ENCODE measurements around the gene SMARCA1. TPM values are rescaled to one million over a fixed set of nuclear protein-coding genes. Genes with fewer than 3 reads are reported as not detected.
"Not testable (repeated sequence)": the region's sequence is repeated elsewhere in the genome, so short reads cannot be mapped to it uniquely, and the experiment has no call there.

Gene SMARCA1
- not detected in 2 replicates for total RNA-seq

GRCh38 chrX:129523079-129523911 lies at the start of gene SMARCA1:
TSS of gene SMARCA1 (minus strand) at chrX:129523490. CDS start at chrX:129523370, 120 bp downstream.
- intact Hi-C loops (cut with micrococcal nuclease) = no loop called here
- peaks cover 5% of the 10 kb centered on the region for H3K9me3 Mint-ChIP-seq
- H3K4me1 Mint-ChIP-seq = peaks cover 4% of the 10 kb centered on the region
- no peak for DNase-seq
- H3K27ac Mint-ChIP-seq = no peak within 1 kb of the TSS
- H3K27me3 Mint-ChIP-seq = peaks cover 36% of the 10 kb centered on the region
- no peaks in the 10 kb centered on the region for H3K36me3 Mint-ChIP-seq (ENCODE audit: low read depth)
- peak within 1 kb of the TSS; percentile 81 for H3K4me3 Mint-ChIP-seq

GRCh38 chrX:129572422-129572821 lies 49.1 kb upstream of the SMARCA1 start:
- intact Hi-C loops (cut with micrococcal nuclease) = no loop called here
- Mint-ChIP-seq H3K9me3 (no peaks in the 10 kb centered on the region), H3K27ac (no peak overlapping the region), H3K27me3 (no peaks in the 10 kb centered on the region), H3K4me3 (no peak overlapping the region), H3K36me3 (ENCODE audit: low read depth) (peaks cover 6% of the 10 kb centered on the region), H3K4me1 (no peaks in the 10 kb centered on the region)
- DNase-seq = no peak

- no peak overlapping the region for H3K4me3 Mint-ChIP-seq
- intact Hi-C loops (cut with micrococcal nuclease) = no loop called here
- peaks cover 7% of the 10 kb centered on the region for H3K4me1 Mint-ChIP-seq
- no peaks in the 10 kb centered on the region for H3K27me3 Mint-ChIP-seq
- DNase-seq = no peak
- peaks cover 11% of the 10 kb centered on the region for H3K36me3 Mint-ChIP-seq (ENCODE audit: low read depth)
- no peaks in the 10 kb centered on the region for H3K9me3 Mint-ChIP-seq
- no peak overlapping the region for H3K27ac Mint-ChIP-seq
Observed at GRCh38 chrX:129568349-129568748, 45.1 kb upstream of the SMARCA1 start.

- DNase-seq = no peak
- peaks cover 20% of the 10 kb centered on the region for H3K36me3 Mint-ChIP-seq (ENCODE audit: low read depth)
Observed at GRCh38 chrX:129566073-129566472, 42.8 kb upstream of the SMARCA1 start.

GRCh38 chrX:129565046-129565650 lies 41.9 kb upstream of the SMARCA1 start:
- no peak for DNase-seq
- Mint-ChIP-seq H3K27me3 (no peaks in the 10 kb centered on the region), H3K9me3 (no peaks in the 10 kb centered on the region), H3K36me3 (ENCODE audit: low read depth) (peaks cover 19% of the 10 kb centered on the region), H3K4me1 (peaks cover 7% of the 10 kb centered on the region), H3K4me3 (no peak overlapping the region), H3K27ac (no peak overlapping the region)
- intact Hi-C loops (cut with micrococcal nuclease) = no loop called here

More at GRCh38 chrX:129566073-129566472, 42.8 kb upstream of the SMARCA1 start:
- Mint-ChIP-seq H3K4me3 (no peak overlapping the region), H3K9me3 (no peaks in the 10 kb centered on the region), H3K27ac (no peak overlapping the region), H3K4me1 (peaks cover 7% of the 10 kb centered on the region), H3K27me3 (no peaks in the 10 kb centered on the region)
- intact Hi-C loops (cut with micrococcal nuclease) = no loop called here

GRCh38 chrX:129564345-129564744 lies 41.1 kb upstream of the SMARCA1 start:
- H3K4me3 Mint-ChIP-seq; intact Hi-C loops (cut with micrococcal nuclease); H3K27me3 Mint-ChIP-seq; H3K4me1 Mint-ChIP-seq; DNase-seq; H3K9me3 Mint-ChIP-seq; H3K27ac Mint-ChIP-seq: not testable (repeated sequence)
- peaks cover 17% of the 10 kb centered on the region for H3K36me3 Mint-ChIP-seq (ENCODE audit: low read depth)

GRCh38 chrX:129561453-129561852 lies 38.2 kb upstream of the SMARCA1 start:
- DNase-seq = no peak
- Mint-ChIP-seq H3K27ac (no peak overlapping the region), H3K4me1 (peaks cover 7% of the 10 kb centered on the region), H3K9me3 (no peaks in the 10 kb centered on the region), H3K36me3 (ENCODE audit: low read depth) (peaks cover 17% of the 10 kb centered on the region), H3K27me3 (no peaks in the 10 kb centered on the region), H3K4me3 (no peak overlapping the region)
- intact Hi-C loops (cut with micrococcal nuclease) = no loop called here

- H3K4me3 Mint-ChIP-seq = no peak overlapping the region
Observed at GRCh38 chrX:129559783-129560182, 36.5 kb upstream of the SMARCA1 start.

GRCh38 chrX:129557844-129558480 lies 34.7 kb upstream of the SMARCA1 start:
- DNase-seq = no peak
- no peaks in the 10 kb centered on the region for H3K4me1 Mint-ChIP-seq

More at GRCh38 chrX:129559783-129560182, 36.5 kb upstream of the SMARCA1 start:
- H3K27ac Mint-ChIP-seq = no peak overlapping the region
- intact Hi-C loops (cut with micrococcal nuclease) = no loop called here
- H3K9me3 Mint-ChIP-seq = no peaks in the 10 kb centered on the region
- DNase-seq = no peak
- H3K4me1 Mint-ChIP-seq = no peaks in the 10 kb centered on the region
- no peaks in the 10 kb centered on the region for H3K27me3 Mint-ChIP-seq
- peaks cover 10% of the 10 kb centered on the region for H3K36me3 Mint-ChIP-seq (ENCODE audit: low read depth)

GRCh38 chrX:129556806-129557315 lies 33.6 kb upstream of the SMARCA1 start:
- H3K27me3 Mint-ChIP-seq = no peaks in the 10 kb centered on the region
- H3K27ac Mint-ChIP-seq = no peak overlapping the region
- no peaks in the 10 kb centered on the region for H3K4me1 Mint-ChIP-seq
- no peaks in the 10 kb centered on the region for H3K9me3 Mint-ChIP-seq
- no peak overlapping the region for H3K4me3 Mint-ChIP-seq
- H3K36me3 Mint-ChIP-seq (ENCODE audit: low read depth) = no peaks in the 10 kb centered on the region
- DNase-seq = no peak
- intact Hi-C loops (cut with micrococcal nuclease) = no loop called here

More at GRCh38 chrX:129557844-129558480, 34.7 kb upstream of the SMARCA1 start:
- Mint-ChIP-seq H3K27ac (no peak overlapping the region), H3K27me3 (no peaks in the 10 kb centered on the region), H3K9me3 (no peaks in the 10 kb centered on the region), H3K36me3 (ENCODE audit: low read depth) (peaks cover 8% of the 10 kb centered on the region), H3K4me3 (no peak overlapping the region)
- intact Hi-C loops (cut with micrococcal nuclease) = no loop called here

- H3K27ac Mint-ChIP-seq; H3K36me3 Mint-ChIP-seq (ENCODE audit: low read depth); H3K27me3 Mint-ChIP-seq; intact Hi-C loops (cut with micrococcal nuclease); H3K9me3 Mint-ChIP-seq; H3K4me1 Mint-ChIP-seq; H3K4me3 Mint-ChIP-seq; DNase-seq: not testable (repeated sequence)
Observed at GRCh38 chrX:129554816-129555215, 31.5 kb upstream of the SMARCA1 start.

- intact Hi-C loops (cut with micrococcal nuclease) = no loop called here
- H3K36me3 Mint-ChIP-seq (ENCODE audit: low read depth) = no peaks in the 10 kb centered on the region
- H3K27me3 Mint-ChIP-seq = no peaks in the 10 kb centered on the region
- no peak overlapping the region for H3K27ac Mint-ChIP-seq
- H3K4me3 Mint-ChIP-seq = no peak overlapping the region
- no peaks in the 10 kb centered on the region for H3K9me3 Mint-ChIP-seq
- no peak for DNase-seq
- H3K4me1 Mint-ChIP-seq = no peaks in the 10 kb centered on the region
Observed at GRCh38 chrX:129553619-129554288, 30.5 kb upstream of the SMARCA1 start.

- H3K4me3 Mint-ChIP-seq = no peak overlapping the region
- DNase-seq = no peak
- no peak overlapping the region for H3K27ac Mint-ChIP-seq
- intact Hi-C loops (cut with micrococcal nuclease) = no loop called here
- no peaks in the 10 kb centered on the region for H3K27me3 Mint-ChIP-seq
- no peaks in the 10 kb centered on the region for H3K36me3 Mint-ChIP-seq (ENCODE audit: low read depth)
- no peaks in the 10 kb centered on the region for H3K9me3 Mint-ChIP-seq
- peaks cover 4% of the 10 kb centered on the region for H3K4me1 Mint-ChIP-seq
Observed at GRCh38 chrX:129549124-129549523, 25.8 kb upstream of the SMARCA1 start.

All from activated CD4-positive, alpha-beta T cell treated with anti-CD3 and anti-CD28 coated beads, Interleukin-2, amount 10 ng/mL, durations not matched to agents 24 days and 14 days (primary cell).